OCI-LY3 (cell line): ENCODE data around the gene COA8.

ENCODE experiments used
- EZH2phosphoT487 ChIP-seq: fragments of 200-600 bp; shearing (Covaris generic); IDR thresholded peaks from 2 replicates; pipeline ENCODE4 v1.6.1; 2018; ENCODE audit warnings: antibody characterized with exemption, mixed run types, low read depth
- TF ChIP-seq, protein P1 (sequence below): fragments of 200-600, 300-600 bp; sonication (generic); IDR thresholded peaks from 2 replicates; pipeline ENCODE4 v1.5.1; 2014; ENCODE audit warnings: antibody characterized with exemption, low read length, low read depth

GRCh38 chr14:103538291-103539055, 24.3 kb upstream of the COA8 start:
- TF ChIP-seq, protein P1, sequence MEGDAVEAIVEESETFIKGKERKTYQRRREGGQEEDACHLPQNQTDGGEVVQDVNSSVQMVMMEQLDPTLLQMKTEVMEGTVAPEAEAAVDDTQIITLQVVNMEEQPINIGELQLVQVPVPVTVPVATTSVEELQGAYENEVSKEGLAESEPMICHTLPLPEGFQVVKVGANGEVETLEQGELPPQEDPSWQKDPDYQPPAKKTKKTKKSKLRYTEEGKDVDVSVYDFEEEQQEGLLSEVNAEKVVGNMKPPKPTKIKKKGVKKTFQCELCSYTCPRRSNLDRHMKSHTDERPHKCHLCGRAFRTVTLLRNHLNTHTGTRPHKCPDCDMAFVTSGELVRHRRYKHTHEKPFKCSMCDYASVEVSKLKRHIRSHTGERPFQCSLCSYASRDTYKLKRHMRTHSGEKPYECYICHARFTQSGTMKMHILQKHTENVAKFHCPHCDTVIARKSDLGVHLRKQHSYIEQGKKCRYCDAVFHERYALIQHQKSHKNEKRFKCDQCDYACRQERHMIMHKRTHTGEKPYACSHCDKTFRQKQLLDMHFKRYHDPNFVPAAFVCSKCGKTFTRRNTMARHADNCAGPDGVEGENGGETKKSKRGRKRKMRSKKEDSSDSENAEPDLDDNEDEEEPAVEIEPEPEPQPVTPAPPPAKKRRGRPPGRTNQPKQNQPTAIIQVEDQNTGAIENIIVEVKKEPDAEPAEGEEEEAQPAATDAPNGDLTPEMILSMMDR = no peak
- no peak for TF ChIP-seq EZH2phosphoT487
